22Rv1 (cell line): Measurements from ENCODE around the gene UMPS.

ENCODE experiments used
- CTCF ChIP-seq: fragments of 450-650 bp; IDR thresholded peaks from 2 replicates; pipeline ENCODE4 v1.5.1; 2017; ENCODE audit warnings: mild to moderate bottlenecking
- ZFX ChIP-seq: fragments of 450-650 bp; IDR thresholded peaks from 2 replicates; pipeline ENCODE4 v1.6.1; 2017; ENCODE audit warnings: antibody characterized with exemption, borderline replicate concordance

- TF ChIP-seq CTCF (no peak), ZFX (no peak)
Observed at GRCh38 chr3:124777762-124778470, 47.7 kb downstream of the UMPS start.
